GM12874 (cell line): ENCODE measurements around the gene RGS6.

ENCODE experiments used
- CTCF ChIP-seq: IDR thresholded peaks from 2 replicates; pipeline ENCODE4 v1.5.1; 2011; ENCODE audit warnings: low read depth, mild to moderate bottlenecking, control low read depth, low read length, moderate library complexity; ENCODE audit not compliant: insufficient read depth

RGS6 gene

GRCh38 chr14:72049462-72049861, 117.2 kb downstream of the RGS6 start:
- no peak for TF ChIP-seq CTCF

GRCh38 chr14:72052356-72052755, 120.1 kb downstream of the RGS6 start:
- no peak for TF ChIP-seq CTCF

GRCh38 chr14:72053651-72054050, 121.4 kb downstream of the RGS6 start:
- no peak for TF ChIP-seq CTCF

- no peak for TF ChIP-seq CTCF
Measured at GRCh38 chr14:72054911-72055310, 122.7 kb downstream of the RGS6 start.

- no peak for TF ChIP-seq CTCF
Measured at GRCh38 chr14:72057701-72058285, 125.6 kb downstream of the RGS6 start.

GRCh38 chr14:72060460-72060859, 128.2 kb downstream of the RGS6 start:
- no peak for TF ChIP-seq CTCF

- no peak for TF ChIP-seq CTCF
Measured at GRCh38 chr14:72060917-72061316, 128.7 kb downstream of the RGS6 start.
